WTC11 (cell line): ENCODE measurements around the gene POLR2C. TPM values are rescaled to one million over a fixed set of nuclear protein-coding genes. Genes with fewer than 3 reads are reported as not detected.

Experiments
- ATAC-seq: fragments of 200-7000 bp; cut with Tn5 transposase; 2 replicates; pipeline ENCODE4 v1.10.0; 2021; ENCODE audit warnings: mild to moderate bottlenecking, moderate library complexity
- CTCF ChIA-PET: fragments of 300-600 bp; sonication (Branson Sonifier 250); formaldehyde crosslinking; loops from one replicate; lab custom pipeline; 2021; ENCODE audit warnings: antibody characterized with exemption; lab: Charles Lee
- POLR2A ChIA-PET: fragments of 350-600 bp; sonication (Branson Sonifier 250); formaldehyde crosslinking; loops from one replicate; lab custom pipeline; 2021; ENCODE audit warnings: antibody characterized with exemption; lab: Charles Lee
- DNase-seq: peaks from one replicate; pipeline ENCODE4 v3.0.0; 2021; ENCODE audit warnings: low spot score
- H3K27ac Mint-ChIP-seq: 2 replicates; pipeline ENCODE4 v1.8.0; 2021; ENCODE audit warnings: mixed read lengths
- H3K27me3 Mint-ChIP-seq: 2 replicates; pipeline ENCODE4 v1.8.0; 2021; ENCODE audit warnings: low read depth, mild to moderate bottlenecking, moderate library complexity, mixed read lengths
- H3K36me3 Mint-ChIP-seq: 2 replicates; pipeline ENCODE4 v1.8.0; 2021; ENCODE audit warnings: mixed read lengths
- H3K4me1 Mint-ChIP-seq: 2 replicates; pipeline ENCODE4 v1.8.0; 2022; ENCODE audit warnings: mixed read lengths
- H3K4me3 Mint-ChIP-seq: 2 replicates; pipeline ENCODE4 v1.8.0; 2021; ENCODE audit warnings: mild to moderate bottlenecking, moderate library complexity, mixed read lengths
- H3K9me3 Mint-ChIP-seq: 2 replicates; pipeline ENCODE4 v1.8.0; 2021; ENCODE audit warnings: mixed read lengths
- CBFB ChIP-seq: sonication (generic); formaldehyde crosslinking; IDR thresholded peaks from 2 replicates; pipeline ENCODE4 v1.8.1; 2022; ENCODE audit warnings: mild to moderate bottlenecking, low read depth, missing genetic modification reagents
- CREB1 ChIP-seq: sonication (generic); formaldehyde crosslinking; IDR thresholded peaks from 2 replicates; pipeline ENCODE4 v1.8.0; 2023; ENCODE audit warnings: mild to moderate bottlenecking, missing genetic modification reagents
- EMX1 ChIP-seq: fragments of 250-450 bp; sonication (Bioruptor Pico); IDR thresholded peaks from 2 replicates; pipeline ENCODE4 v1.8.0; 2021; ENCODE audit warnings: mild to moderate bottlenecking
- ESRRA ChIP-seq: sonication (generic); formaldehyde crosslinking; IDR thresholded peaks from 2 replicates; pipeline ENCODE4 v1.8.1; 2022; ENCODE audit warnings: mild to moderate bottlenecking, missing genetic modification reagents, borderline replicate concordance
- FOXP1 ChIP-seq: sonication (generic); formaldehyde crosslinking; IDR thresholded peaks from 2 replicates; pipeline ENCODE4 v1.8.0; 2022; ENCODE audit warnings: missing genetic modification reagents, mild to moderate bottlenecking, moderate library complexity, borderline replicate concordance
- IRF2 ChIP-seq: sonication (generic); formaldehyde crosslinking; IDR thresholded peaks from 2 replicates; pipeline ENCODE4 v1.8.0; 2022; ENCODE audit warnings: low read depth, missing genetic modification reagents, borderline replicate concordance
- JUN ChIP-seq: sonication (generic); formaldehyde crosslinking; IDR thresholded peaks from 2 replicates; pipeline ENCODE4 v1.8.0; 2023; ENCODE audit warnings: mild to moderate bottlenecking, missing genetic modification reagents
- KAT7 ChIP-seq: sonication (generic); formaldehyde crosslinking; IDR thresholded peaks from 2 replicates; pipeline ENCODE4 v1.8.1; 2023; ENCODE audit warnings: missing genetic modification reagents, mild to moderate bottlenecking, borderline replicate concordance
- NR2C2 ChIP-seq: sonication (generic); formaldehyde crosslinking; IDR thresholded peaks from 2 replicates; pipeline ENCODE4 v1.8.0; 2022; ENCODE audit warnings: mild to moderate bottlenecking, missing genetic modification reagents
- PRRX2 ChIP-seq: fragments of 250-450 bp; sonication (Bioruptor Pico); IDR thresholded peaks from 2 replicates; pipeline ENCODE4 v1.8.0; 2021; ENCODE audit warnings: mild to moderate bottlenecking
- SMAD3 ChIP-seq: sonication (generic); formaldehyde crosslinking; IDR thresholded peaks from 2 replicates; pipeline ENCODE4 v1.8.0; 2022; ENCODE audit warnings: missing genetic modification reagents, mild to moderate bottlenecking, borderline replicate concordance
- SMAD4 ChIP-seq: sonication (generic); formaldehyde crosslinking; IDR thresholded peaks from 2 replicates; pipeline ENCODE4 v1.8.0; 2022; ENCODE audit warnings: mild to moderate bottlenecking, missing genetic modification reagents
- SP1 ChIP-seq: sonication (generic); formaldehyde crosslinking; conservative IDR thresholded peaks from 2 replicates; pipeline ENCODE4 v1.8.1; 2022; ENCODE audit warnings: missing genetic modification reagents
- total RNA-seq: library from RNA; stranded (reverse); gene quantifications from 3 replicates; pipeline ENCODE4 v1.2.3, GENCODE V29; 2021
- TF ChIP-seq, protein P1 (sequence below): sonication (generic); formaldehyde crosslinking; IDR thresholded peaks from 2 replicates; pipeline ENCODE4 v1.8.1; 2023; ENCODE audit warnings: mild to moderate bottlenecking, moderate library complexity, missing genetic modification reagents
- TF ChIP-seq, protein P2 (sequence below): sonication (generic); formaldehyde crosslinking; IDR thresholded peaks from 2 replicates; pipeline ENCODE4 v1.8.0; 2022; ENCODE audit warnings: mild to moderate bottlenecking, missing genetic modification reagents
- TF ChIP-seq, protein P3 (sequence below): sonication (generic); formaldehyde crosslinking; IDR thresholded peaks from 2 replicates; pipeline ENCODE4 v1.8.0; 2023; ENCODE audit warnings: missing genetic modification reagents
- TF ChIP-seq, protein P4 (sequence below): sonication (generic); formaldehyde crosslinking; IDR thresholded peaks from 2 replicates; pipeline ENCODE4 v1.8.0; 2022; ENCODE audit warnings: missing genetic modification reagents
- TF ChIP-seq, protein P5 (sequence below): sonication (generic); formaldehyde crosslinking; IDR thresholded peaks from 2 replicates; pipeline ENCODE4 v1.8.0; 2022; ENCODE audit warnings: mild to moderate bottlenecking, missing genetic modification reagents
- TF ChIP-seq, protein P6 (sequence below): fragments of 200-600 bp; IDR thresholded peaks from 2 replicates; pipeline ENCODE4 v1.8.0; 2022; ENCODE audit warnings: antibody characterized with exemption

POLR2C gene
- total RNA-seq, 1 experiment from 2014 or later: 75.4 TPM

DNA sequence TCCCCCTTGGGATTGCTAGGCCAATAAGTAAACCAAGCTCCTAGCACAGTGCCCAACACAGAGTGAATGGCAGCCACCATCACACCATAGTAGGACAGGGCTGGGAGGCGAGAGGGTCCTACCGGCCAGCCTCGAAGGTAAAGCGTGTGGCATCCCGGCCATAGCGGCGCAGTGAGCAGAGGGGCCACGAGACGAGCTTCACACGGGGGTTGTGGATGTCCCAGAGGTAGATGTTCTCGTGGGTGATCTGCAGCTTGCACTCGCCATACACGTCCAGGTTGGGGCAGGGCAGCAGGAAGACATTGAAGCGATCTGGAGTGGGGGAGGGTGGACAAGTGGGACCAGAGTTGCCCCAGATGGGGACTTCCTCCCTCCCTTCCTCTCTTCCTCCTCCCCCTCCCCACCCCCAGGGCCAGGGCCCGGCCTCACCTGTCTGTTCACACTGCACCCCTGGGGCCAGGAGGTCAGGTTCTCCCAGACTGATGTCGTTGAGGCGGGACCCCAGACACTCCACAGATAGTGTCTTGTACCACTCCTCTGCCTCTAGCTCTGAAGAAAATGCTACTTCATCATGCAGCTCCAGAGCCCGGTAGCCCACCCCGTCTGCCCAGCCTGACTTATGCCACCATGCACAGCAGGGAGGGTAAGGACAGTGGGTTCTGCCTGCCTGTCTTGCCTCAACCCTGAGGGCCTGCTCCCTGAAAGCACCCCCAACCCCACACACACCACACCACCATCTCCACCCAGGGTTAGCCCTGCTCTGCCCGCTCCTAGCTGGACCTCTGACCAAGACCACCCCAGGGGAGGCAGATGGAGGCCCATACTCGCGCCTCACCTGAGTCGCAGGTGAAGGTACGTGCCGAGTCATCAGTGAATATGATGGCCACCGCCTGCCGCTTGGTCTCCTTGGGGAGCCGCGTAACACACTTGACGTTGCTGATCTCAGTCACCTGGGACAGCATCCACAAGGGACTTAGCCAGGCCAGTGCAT lies 12.5 kb downstream of the POLR2C start:
- DNase-seq (no peak), ATAC-seq (no peak)
- H3K27me3 Mint-ChIP-seq: peaks cover 6% of the 10 kb centered on the region
- CTCF ChIA-PET: interaction anchor here (0.6 to 8.2 kb wide), 13 partner anchors 12 to 175 kb away, joined by 3 to 80 read pairs (median 4); partner anchors contain the start of gene POLR2C
- H3K4me3 Mint-ChIP-seq: peak overlapping the region; percentile 29
- peaks cover 19% of the 10 kb centered on the region for H3K36me3 Mint-ChIP-seq
- no peak overlapping the region for H3K27ac Mint-ChIP-seq
- H3K9me3 Mint-ChIP-seq: no peaks in the 10 kb centered on the region
- peaks cover 73% of the 10 kb centered on the region for H3K4me1 Mint-ChIP-seq
- TF ChIP-seq FOXP1 (CRISPR knock-in tag) (peak; percentile 18; the same call in 1 of the 2 replicates), PRRX2 (no peak)
- TF ChIP-seq, protein P1, sequence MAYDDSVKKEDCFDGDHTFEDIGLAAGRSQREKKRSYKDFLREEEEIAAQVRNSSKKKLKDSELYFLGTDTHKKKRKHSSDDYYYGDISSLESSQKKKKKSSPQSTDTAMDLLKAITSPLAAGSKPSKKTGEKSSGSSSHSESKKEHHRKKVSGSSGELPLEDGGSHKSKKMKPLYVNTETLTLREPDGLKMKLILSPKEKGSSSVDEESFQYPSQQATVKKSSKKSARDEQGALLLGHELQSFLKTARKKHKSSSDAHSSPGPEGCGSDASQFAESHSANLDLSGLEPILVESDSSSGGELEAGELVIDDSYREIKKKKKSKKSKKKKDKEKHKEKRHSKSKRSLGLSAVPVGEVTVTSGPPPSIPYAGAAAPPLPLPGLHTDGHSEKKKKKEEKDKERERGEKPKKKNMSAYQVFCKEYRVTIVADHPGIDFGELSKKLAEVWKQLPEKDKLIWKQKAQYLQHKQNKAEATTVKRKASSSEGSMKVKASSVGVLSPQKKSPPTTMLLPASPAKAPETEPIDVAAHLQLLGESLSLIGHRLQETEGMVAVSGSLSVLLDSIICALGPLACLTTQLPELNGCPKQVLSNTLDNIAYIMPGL: 0 out of 2 replicates have a peak, but pooled peaks have one; percentile 52
- POLR2A ChIA-PET: interaction anchor here (0.7 kb wide), 1 partner anchor 28 kb away, joined by 3 read pairs; the partner anchor contains the start of genes CIAPIN1 and COQ9

DNA sequence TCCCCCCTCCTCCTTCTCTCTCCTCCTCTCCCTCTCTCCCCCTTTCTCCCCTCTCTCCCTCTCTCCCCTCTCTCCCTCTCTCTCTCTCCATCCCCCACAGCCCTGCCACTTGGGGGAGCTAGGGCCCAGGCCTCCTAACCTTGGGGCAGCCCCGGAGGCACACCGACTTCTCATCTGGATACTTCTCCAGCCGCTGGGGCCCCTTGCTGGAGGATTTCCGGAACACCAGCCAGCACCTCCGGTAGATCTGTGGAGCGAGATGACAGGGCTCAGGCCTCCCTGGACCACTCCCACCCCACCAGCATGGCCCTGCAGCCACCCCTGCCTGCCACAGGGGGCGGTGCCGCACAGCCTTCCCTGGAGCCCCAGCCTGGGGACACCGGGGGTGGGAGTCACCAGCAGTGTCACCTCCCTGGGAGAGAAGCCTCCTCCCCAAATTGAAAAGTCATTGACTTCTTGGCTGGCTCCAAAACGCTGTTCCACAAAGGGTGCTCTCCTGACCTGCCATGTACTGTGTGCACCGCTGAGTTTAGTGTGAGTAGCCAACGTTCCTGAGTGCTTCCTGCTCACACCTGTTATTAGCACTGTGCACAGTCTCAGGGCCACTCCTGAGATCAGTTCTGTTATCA lies 13.3 kb downstream of the POLR2C start:
- peak; percentile 81 for ATAC-seq
- Mint-ChIP-seq H3K4me1 (peaks cover 75% of the 10 kb centered on the region), H3K36me3 (peaks cover 11% of the 10 kb centered on the region), H3K27ac (peak overlapping the region; percentile 27; the same call in 1 of the 2 replicates), H3K27me3 (peaks cover 6% of the 10 kb centered on the region), H3K4me3 (peak overlapping the region; percentile 43; the same call in 1 of the 2 replicates), H3K9me3 (no peaks in the 10 kb centered on the region)
- ChIA-PET POLR2A (interaction anchor here (1.6 kb wide), 1 partner anchor 11 kb away, joined by 7 read pairs; the partner anchor contains the start of gene DOK4), CTCF (interaction anchor here (0.7 to 8.2 kb wide), 14 partner anchors 11 to 176 kb away, joined by 3 to 80 read pairs (median 4); partner anchors contain the start of gene POLR2C)
- peak; percentile 95 for DNase-seq
- TF ChIP-seq, protein P1: peak; percentile 66; the same call in 1 of the 2 replicates
- TF ChIP-seq, protein P2, sequence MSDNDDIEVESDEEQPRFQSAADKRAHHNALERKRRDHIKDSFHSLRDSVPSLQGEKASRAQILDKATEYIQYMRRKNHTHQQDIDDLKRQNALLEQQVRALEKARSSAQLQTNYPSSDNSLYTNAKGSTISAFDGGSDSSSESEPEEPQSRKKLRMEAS: no peak
- TF ChIP-seq, protein P3, sequence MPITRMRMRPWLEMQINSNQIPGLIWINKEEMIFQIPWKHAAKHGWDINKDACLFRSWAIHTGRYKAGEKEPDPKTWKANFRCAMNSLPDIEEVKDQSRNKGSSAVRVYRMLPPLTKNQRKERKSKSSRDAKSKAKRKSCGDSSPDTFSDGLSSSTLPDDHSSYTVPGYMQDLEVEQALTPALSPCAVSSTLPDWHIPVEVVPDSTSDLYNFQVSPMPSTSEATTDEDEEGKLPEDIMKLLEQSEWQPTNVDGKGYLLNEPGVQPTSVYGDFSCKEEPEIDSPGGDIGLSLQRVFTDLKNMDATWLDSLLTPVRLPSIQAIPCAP (CRISPR knock-in tag): no peak
- TF ChIP-seq ESRRA (CRISPR knock-in tag) (no peak), CBFB (CRISPR knock-in tag) (no peak), KAT7 (CRISPR knock-in tag) (no peak), IRF2 (CRISPR knock-in tag) (no peak), CREB1 (CRISPR knock-in tag) (no peak), SP1 (CRISPR knock-in tag) (0 out of 2 replicates have a peak, but pooled peaks have one; percentile 36), SMAD4 (CRISPR knock-in tag) (no peak), SMAD3 (CRISPR knock-in tag) (peak; percentile 61; the same call in 1 of the 2 replicates), EMX1 (CRISPR knock-in tag) (no peak), JUN (CRISPR knock-in tag) (no peak), NR2C2 (CRISPR knock-in tag) (no peak)
- TF ChIP-seq, protein P4, sequence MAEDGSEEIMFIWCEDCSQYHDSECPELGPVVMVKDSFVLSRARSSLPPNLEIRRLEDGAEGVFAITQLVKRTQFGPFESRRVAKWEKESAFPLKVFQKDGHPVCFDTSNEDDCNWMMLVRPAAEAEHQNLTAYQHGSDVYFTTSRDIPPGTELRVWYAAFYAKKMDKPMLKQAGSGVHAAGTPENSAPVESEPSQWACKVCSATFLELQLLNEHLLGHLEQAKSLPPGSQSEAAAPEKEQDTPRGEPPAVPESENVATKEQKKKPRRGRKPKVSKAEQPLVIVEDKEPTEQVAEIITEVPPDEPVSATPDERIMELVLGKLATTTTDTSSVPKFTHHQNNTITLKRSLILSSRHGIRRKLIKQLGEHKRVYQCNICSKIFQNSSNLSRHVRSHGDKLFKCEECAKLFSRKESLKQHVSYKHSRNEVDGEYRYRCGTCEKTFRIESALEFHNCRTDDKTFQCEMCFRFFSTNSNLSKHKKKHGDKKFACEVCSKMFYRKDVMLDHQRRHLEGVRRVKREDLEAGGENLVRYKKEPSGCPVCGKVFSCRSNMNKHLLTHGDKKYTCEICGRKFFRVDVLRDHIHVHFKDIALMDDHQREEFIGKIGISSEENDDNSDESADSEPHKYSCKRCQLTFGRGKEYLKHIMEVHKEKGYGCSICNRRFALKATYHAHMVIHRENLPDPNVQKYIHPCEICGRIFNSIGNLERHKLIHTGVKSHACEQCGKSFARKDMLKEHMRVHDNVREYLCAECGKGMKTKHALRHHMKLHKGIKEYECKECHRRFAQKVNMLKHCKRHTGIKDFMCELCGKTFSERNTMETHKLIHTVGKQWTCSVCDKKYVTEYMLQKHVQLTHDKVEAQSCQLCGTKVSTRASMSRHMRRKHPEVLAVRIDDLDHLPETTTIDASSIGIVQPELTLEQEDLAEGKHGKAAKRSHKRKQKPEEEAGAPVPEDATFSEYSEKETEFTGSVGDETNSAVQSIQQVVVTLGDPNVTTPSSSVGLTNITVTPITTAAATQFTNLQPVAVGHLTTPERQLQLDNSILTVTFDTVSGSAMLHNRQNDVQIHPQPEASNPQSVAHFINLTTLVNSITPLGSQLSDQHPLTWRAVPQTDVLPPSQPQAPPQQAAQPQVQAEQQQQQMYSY (CRISPR knock-in tag): no peak
- TF ChIP-seq, protein P5, sequence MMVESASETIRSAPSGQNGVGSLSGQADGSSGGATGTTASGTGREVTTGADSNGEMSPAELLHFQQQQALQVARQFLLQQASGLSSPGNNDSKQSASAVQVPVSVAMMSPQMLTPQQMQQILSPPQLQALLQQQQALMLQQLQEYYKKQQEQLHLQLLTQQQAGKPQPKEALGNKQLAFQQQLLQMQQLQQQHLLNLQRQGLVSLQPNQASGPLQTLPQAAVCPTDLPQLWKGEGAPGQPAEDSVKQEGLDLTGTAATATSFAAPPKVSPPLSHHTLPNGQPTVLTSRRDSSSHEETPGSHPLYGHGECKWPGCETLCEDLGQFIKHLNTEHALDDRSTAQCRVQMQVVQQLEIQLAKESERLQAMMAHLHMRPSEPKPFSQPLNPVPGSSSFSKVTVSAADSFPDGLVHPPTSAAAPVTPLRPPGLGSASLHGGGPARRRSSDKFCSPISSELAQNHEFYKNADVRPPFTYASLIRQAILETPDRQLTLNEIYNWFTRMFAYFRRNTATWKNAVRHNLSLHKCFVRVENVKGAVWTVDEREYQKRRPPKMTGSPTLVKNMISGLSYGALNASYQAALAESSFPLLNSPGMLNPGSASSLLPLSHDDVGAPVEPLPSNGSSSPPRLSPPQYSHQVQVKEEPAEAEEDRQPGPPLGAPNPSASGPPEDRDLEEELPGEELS (CRISPR knock-in tag): no peak
- TF ChIP-seq, protein P6, sequence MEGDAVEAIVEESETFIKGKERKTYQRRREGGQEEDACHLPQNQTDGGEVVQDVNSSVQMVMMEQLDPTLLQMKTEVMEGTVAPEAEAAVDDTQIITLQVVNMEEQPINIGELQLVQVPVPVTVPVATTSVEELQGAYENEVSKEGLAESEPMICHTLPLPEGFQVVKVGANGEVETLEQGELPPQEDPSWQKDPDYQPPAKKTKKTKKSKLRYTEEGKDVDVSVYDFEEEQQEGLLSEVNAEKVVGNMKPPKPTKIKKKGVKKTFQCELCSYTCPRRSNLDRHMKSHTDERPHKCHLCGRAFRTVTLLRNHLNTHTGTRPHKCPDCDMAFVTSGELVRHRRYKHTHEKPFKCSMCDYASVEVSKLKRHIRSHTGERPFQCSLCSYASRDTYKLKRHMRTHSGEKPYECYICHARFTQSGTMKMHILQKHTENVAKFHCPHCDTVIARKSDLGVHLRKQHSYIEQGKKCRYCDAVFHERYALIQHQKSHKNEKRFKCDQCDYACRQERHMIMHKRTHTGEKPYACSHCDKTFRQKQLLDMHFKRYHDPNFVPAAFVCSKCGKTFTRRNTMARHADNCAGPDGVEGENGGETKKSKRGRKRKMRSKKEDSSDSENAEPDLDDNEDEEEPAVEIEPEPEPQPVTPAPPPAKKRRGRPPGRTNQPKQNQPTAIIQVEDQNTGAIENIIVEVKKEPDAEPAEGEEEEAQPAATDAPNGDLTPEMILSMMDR: peak; percentile 72
